ENCODE measurements around the gene LYPD3.

GRCh38 chr19:43489310-43489709 is 23.9 kb upstream of the LYPD3 start:
- TF ChIP-seq CTCF (conservative IDR thresholded peaks at IDR 0.05; ENCODE audit: low read depth in 2 of 2), result no peak
- TF ChIP-seq POLR2AphosphoS5 (IDR thresholded peaks at IDR 0.05; ENCODE audit: low read depth), result no peak
- TF ChIP-seq ZNF114 (CRISPR knock-in tag; IDR thresholded peaks at IDR 0.05), result no peak
